IPS DF 4.7 (cell line): ENCODE measurements around the gene TP73.
"Not testable (repeated sequence)": the region's sequence is repeated elsewhere in the genome, so short reads cannot be mapped to it uniquely, and the experiment has no call there.

Experiments
- DNase-seq: peaks from one replicate; pipeline ENCODE4 v3.0.0-alpha.2; 2013; ENCODE audit warnings: low spot score; ENCODE audit errors: extremely low read depth

Gene TP73

DNA sequence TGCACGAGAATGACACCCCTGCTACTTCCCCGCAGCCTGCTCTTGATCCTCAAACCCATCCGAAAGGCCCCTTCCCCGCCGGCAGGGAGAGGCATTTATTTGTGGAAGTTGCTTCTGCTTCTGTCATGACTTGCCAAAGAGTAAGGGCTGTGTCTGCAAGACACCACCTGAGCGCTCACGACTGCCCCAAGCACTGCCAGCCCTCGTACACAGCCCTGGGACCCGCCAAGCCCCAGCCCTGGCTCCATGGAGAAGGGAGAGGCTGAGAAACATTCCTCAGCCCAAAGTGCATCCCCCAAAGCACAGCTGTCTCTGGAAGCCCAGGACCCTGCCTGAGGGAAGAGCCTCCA lies 33.8 kb upstream of the TP73 start:
- no peak for DNase-seq

DNA sequence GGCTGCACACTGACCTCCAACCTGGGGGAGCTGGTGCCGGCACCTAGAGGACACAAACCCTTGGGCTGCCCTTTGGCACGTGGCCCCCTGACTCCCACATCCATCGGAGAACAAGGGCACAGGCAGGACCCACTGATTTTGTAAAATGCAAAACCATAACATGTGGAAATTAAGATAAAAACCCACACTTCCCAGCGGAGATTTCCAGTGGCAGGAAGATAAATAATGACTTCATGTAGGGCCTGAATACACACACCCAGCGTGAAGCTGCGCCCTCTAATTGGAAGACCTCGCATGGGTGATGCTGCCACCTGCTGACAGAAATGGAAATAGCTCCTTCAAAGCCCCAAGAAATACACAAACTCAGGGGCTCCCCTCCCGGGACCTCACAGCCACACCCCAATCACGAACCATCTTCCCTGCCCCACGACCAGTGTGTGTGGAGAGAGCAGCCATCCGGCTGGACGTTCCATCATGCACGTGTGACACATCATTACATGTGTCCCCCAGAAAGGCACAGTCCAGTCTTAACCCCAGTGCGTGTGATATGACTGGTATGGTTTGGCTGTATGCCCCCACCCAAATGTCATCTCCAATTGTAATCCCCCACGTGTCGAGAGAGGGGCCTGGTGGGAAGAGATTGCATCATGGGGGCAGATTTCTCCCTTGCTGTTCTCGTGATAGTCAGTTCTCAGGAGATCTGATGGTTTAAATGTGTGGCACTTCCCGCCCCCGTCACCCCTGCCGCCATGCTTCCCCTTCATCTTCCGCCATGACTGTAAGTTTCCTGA lies 33.2 kb upstream of the TP73 start:
- DNase-seq, result peak; percentile 71

DNA sequence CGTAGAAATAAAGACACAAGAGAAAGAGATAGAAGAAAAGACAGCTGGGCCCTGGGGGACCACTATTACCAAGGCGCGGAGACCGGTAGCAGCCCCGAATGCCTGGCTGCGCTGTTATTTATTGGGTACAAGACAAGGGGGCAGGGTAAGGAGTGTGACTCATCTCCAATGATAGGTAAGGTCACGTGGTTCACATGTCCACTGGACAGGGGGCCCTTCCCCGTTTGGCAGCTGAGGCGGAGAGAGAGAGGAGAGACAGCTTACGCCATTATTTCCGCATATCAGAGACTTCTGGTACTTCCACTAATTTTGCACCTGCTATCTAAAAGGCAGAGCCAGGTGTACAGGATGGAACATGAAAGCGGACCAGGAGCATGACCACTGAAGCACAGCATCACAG lies 31.6 kb upstream of the TP73 start:
- no peak for DNase-seq

DNA sequence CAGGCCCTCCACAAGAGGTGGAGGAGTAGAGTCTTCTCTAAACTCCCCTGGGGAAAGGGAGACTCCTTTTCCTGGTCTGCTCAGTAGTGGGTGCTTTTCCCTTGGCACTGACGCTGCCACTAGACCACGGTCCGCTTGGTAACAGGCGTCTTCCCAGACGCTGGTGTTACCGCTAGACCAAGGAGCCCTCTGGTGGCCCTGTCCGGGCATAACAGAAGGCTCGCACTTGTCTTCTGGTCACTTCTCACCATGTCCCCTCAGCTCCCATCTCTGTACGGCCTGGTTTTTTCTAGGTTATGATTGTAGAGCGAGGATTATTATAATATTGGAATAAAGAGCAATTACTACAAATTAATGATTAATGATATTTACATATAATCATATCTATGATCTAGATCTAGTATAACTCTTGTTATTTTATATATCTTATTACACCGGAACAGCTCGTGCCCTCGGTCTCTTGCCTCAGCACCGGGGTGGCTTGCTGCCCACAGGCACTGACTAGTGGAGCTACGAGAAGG lies 31.1 kb upstream of the TP73 start:
- not testable (repeated sequence) for DNase-seq

DNA sequence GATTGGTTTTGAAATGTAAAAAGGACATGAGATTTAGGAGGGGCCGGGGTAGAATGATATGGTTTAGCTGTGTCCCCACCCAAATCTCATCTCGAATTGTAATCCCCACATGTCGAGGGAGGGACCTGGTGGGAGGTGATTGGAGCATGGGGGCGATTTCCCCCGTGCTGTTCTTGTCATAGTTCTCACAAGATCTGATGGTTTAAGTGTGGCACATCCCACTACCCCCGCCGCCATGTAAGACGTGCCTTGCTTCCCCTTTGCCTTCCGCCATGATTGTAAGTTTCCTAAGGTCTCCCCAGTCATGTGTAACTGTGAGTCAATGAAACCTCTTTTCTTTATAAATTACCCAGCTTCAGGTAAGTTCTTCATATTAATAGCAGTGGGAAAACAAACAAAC lies 30.2 kb upstream of the TP73 start:
- DNase-seq, result not testable (repeated sequence)

DNA sequence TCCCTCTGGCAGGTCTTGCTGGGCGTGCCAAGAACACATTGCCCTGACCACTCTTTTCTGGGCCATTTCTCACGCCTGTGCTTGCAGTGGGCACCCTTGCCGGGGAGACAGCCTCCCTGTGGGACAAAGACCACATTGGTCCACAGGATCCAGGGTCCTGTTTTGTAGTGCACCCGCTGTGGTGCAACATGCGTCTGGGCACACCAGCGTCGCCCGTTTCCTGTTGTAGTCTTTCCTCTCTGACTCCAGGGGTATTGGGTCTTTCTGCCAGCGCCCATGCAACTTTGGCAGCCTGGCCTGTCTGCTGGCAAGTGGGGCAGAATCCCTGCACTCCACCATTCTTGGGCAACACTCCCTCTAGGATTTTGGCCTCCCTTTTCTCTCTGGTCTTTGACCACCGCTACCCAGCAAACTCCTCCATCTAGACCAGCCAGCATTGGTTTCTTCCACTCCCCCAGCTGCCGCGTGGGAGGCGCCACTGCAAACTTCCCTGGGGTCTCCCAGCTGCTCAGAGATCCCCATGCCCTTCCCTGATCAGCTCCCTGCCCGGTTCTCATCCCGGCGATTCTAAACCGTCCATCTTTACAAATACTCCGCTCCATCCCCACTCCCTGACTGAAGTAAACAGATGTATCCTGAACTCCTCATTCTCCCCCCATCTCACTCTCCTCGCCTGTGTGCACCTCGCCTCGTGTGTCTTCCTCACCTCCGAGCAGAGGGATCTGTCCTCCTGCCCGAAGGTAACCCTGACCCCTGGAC lies 28.7 kb upstream of the TP73 start:
- DNase-seq, result no peak

- DNase-seq, result no peak
These were observed 27.8 kb upstream of the TP73 start, which contains the start of gene TPRG1L for GRCh38 chr1:3624200-3625136. TPRG1L (plus strand) TSS chr1:3625015; CDS start chr1:3625073, 58 bp downstream.

GRCh38 chr1:3625151-3625907 lies 27.0 kb upstream of the TP73 start:
- DNase-seq, result no peak

DNA sequence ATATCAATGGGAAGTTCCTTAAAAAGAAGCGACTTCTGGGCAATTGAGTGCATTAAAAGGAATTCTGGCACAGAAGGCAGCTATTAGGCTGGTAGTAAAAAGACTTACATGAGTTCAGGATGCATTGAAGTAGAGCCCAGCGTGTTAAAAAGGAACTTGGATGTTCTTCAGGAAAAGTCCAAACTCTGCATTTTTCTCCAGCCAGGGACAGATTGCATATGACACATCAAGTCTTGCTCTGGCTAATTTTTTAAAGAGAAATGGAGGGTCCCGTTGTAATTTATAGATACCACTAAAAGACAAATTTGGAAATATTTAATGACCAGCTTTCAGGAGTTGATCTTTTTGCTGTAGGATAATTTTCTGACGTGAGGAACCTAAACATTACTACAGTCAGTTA lies 26.3 kb upstream of the TP73 start:
- DNase-seq, result no peak

DNA sequence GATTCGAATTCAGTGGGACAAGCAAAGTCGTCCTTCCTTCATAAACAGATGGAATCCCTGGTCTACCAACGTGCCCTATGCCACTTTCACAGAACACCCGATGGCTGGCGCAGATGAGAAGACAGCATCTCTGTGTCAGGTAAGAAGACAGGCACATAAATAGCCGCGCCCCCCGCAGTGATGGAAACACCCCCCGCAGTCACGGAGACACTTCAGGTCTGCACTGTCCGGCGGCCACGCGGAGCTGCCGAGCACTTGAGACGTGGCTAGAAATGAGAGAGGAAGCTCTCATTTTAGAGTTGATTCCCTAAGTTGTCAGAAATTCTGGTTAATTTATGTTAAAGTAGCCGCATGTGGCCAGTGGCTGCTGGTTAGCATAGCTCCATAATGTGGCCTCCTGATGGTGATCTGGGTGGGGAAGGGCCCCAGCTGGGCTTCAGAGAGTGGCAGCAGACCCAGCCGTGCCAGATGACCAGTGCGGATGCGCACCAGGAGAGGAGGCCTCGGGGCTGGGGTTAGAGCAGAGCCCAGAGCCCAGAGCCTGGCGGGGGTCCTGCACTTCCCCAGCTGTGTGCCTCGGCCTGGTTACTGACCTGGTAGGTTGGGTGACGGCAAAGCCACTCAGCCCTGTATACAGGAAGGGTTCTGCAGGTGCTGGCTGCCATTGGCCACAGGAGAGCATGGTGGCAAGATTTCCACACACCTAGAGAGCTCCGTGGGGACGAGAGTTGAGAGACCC lies 24.6 kb upstream of the TP73 start:
- DNase-seq, result no peak

GRCh38 chr1:3628445-3628844 lies 23.9 kb upstream of the TP73 start:
- no peak for DNase-seq

GRCh38 chr1:3629561-3630160 lies 22.7 kb upstream of the TP73 start:
- no peak for DNase-seq

DNA sequence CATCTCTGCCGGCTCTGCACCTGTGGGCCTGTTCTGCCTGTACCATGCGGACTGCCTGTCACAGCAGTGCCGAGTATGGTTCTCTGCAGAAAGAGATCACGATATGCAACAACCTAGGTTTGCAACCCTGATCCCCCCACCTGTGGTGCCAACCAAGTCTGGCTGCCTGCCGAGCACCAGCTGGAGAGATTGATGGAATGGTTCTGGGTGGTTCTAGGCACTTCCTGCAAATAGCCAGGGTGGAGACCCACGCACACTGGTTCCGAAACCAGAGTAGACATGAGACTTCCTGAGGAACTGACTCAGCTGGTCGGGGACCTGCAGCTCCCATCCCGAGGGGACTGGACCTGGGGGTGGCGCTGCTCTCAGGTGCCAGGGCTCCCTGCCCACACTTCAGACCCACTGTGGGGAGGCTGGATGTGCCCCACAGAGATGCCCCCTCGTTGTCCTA lies 22.1 kb upstream of the TP73 start:
- DNase-seq, result no peak

- no peak for DNase-seq
These were observed 21.4 kb upstream of the TP73 start for GRCh38 chr1:3630914-3631313.

- DNase-seq, result no peak
These were observed 20.7 kb upstream of the TP73 start for GRCh38 chr1:3631320-3632260.

DNA sequence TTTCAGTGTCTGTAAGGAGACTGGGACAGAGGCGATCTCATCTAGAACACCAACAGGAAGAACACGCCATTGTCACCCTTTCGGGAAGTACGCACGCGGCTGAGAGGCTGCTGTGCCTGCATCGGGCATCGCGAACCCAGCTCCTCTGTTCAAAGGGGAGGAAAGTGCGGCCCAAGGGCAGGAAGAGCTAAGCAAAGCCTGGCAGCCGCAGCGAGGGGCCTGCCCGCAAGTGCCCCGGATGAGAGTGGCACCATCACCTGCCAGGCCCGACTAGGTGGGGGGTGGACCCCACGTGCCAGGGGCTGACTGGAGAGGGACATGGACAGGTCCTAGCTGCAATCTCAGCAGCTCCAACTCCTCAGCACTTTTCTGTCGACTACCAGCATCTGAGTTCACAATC lies 20.0 kb upstream of the TP73 start:
- DNase-seq, result no peak

GRCh38 chr1:3632716-3633343 lies 19.5 kb upstream of the TP73 start:
- no peak for DNase-seq
